ENCODE data around the gene SLC38A2. TPM values are rescaled to one million over a fixed set of nuclear protein-coding genes. Genes with fewer than 3 reads are reported as not detected.

The SLC38A2 gene
- total RNA-seq, 6 experiments from 2014 or later = 787 to 1,148 (median 975) TPM

- Mint-ChIP-seq H3K36me3 (ENCODE audit: low read depth) (peaks cover 19% of the 10 kb centered on the region), H3K27me3 (ENCODE audit: insufficient read depth) (peaks cover 4% of the 10 kb centered on the region; the same call in 1 of the 2 replicates), H3K9me3 (no peaks in the 10 kb centered on the region), H3K4me3 (no peak overlapping the region), H3K4me1 (ENCODE audit: low read depth) (peaks cover 69% of the 10 kb centered on the region), H3K27ac (no peak overlapping the region)
- no peak for DNase-seq
- no peak for TF ChIP-seq CTCF (IDR thresholded peaks at IDR 0.05)
Observed at GRCh38 chr12:46379352-46379751, 6.8 kb upstream of the SLC38A2 start.

- no peaks in the 10 kb centered on the region for H3K27me3 Mint-ChIP-seq (ENCODE audit: insufficient read depth)
- H3K36me3 Mint-ChIP-seq (ENCODE audit: low read depth) = peaks cover 19% of the 10 kb centered on the region
- no peak for TF ChIP-seq CTCF (IDR thresholded peaks at IDR 0.05)
- DNase-seq = no peak
- peak overlapping the region; percentile 42 for H3K27ac Mint-ChIP-seq
- peaks cover 72% of the 10 kb centered on the region for H3K4me1 Mint-ChIP-seq (ENCODE audit: low read depth)
- no peak overlapping the region for H3K4me3 Mint-ChIP-seq
- no peaks in the 10 kb centered on the region for H3K9me3 Mint-ChIP-seq
Observed at GRCh38 chr12:46378530-46378929, 6.0 kb upstream of the SLC38A2 start.

GRCh38 chr12:46377678-46378077 is 5.1 kb upstream of the SLC38A2 start:
- DNase-seq = no peak
- Mint-ChIP-seq H3K9me3 (no peaks in the 10 kb centered on the region), H3K27ac (peak overlapping the region; percentile 50), H3K4me3 (no peak overlapping the region), H3K36me3 (ENCODE audit: low read depth) (peaks cover 16% of the 10 kb centered on the region), H3K4me1 (ENCODE audit: low read depth) (peaks cover 76% of the 10 kb centered on the region), H3K27me3 (ENCODE audit: insufficient read depth) (peaks cover 2% of the 10 kb centered on the region; the same call in 1 of the 2 replicates)
- no peak for TF ChIP-seq CTCF (IDR thresholded peaks at IDR 0.05)

GRCh38 chr12:46376579-46376978 is 4.0 kb upstream of the SLC38A2 start:
- peaks cover 65% of the 10 kb centered on the region for H3K4me1 Mint-ChIP-seq (ENCODE audit: low read depth)
- H3K4me3 Mint-ChIP-seq = no peak overlapping the region
- H3K27me3 Mint-ChIP-seq (ENCODE audit: insufficient read depth) = peaks cover 11% of the 10 kb centered on the region
- no peak overlapping the region; the same call in 1 of the 2 replicates for H3K27ac Mint-ChIP-seq
- TF ChIP-seq CTCF (IDR thresholded peaks at IDR 0.05) = no peak
- peaks cover 10% of the 10 kb centered on the region for H3K9me3 Mint-ChIP-seq
- H3K36me3 Mint-ChIP-seq (ENCODE audit: low read depth) = peaks cover 23% of the 10 kb centered on the region
- no peak for DNase-seq

GRCh38 chr12:46374711-46375110 is 2.1 kb upstream of the SLC38A2 start:
- H3K27me3 Mint-ChIP-seq (ENCODE audit: insufficient read depth) = peaks cover 29% of the 10 kb centered on the region

More at GRCh38 chr12:46374711-46375110, 2.1 kb upstream of the SLC38A2 start:
- Mint-ChIP-seq H3K36me3 (ENCODE audit: low read depth) (peaks cover 29% of the 10 kb centered on the region), H3K27ac (peak overlapping the region; percentile 99; the same call in 1 of the 2 replicates), H3K4me1 (ENCODE audit: low read depth) (peaks cover 52% of the 10 kb centered on the region), H3K4me3 (no peak overlapping the region), H3K9me3 (peaks cover 29% of the 10 kb centered on the region)
- TF ChIP-seq CTCF (IDR thresholded peaks at IDR 0.05) = no peak
- DNase-seq = no peak
